Inflammatory macrophage treated with lipopolysaccharide for 4 hours (primary cell): ENCODE data around the gene STK16.
"Not testable (repeated sequence)": the region's sequence is repeated elsewhere in the genome, so short reads cannot be mapped to it uniquely, and the experiment has no call there.

ENCODE experiments used
- DNase-seq: peaks from one replicate; pipeline ENCODE4 v3.0.0-alpha.2; 2020

Gene STK16

GRCh38 chr2:219245148-219245898, at the start of gene STK16, which contains the start of gene GLB1L:
TSS of gene STK16 (plus strand) at chr2:219245479. CDS start at chr2:219246000, 521 bp downstream.
TSS of gene GLB1L (minus strand) at chr2:219245444. CDS start at chr2:219243573, 1,871 bp downstream.
- peak; percentile 93 for DNase-seq

- no peak for DNase-seq
Observed at GRCh38 chr2:219197388-219197787, 47.9 kb upstream of the STK16 start.

GRCh38 chr2:219198974-219199373, 46.3 kb upstream of the STK16 start:
- DNase-seq: no peak

- DNase-seq: no peak
Observed at GRCh38 chr2:219199470-219200211, 45.6 kb upstream of the STK16 start.

GRCh38 chr2:219200502-219201326, 44.6 kb upstream of the STK16 start:
- DNase-seq: not testable (repeated sequence)

GRCh38 chr2:219201331-219201730, 43.9 kb upstream of the STK16 start:
- DNase-seq: not testable (repeated sequence)

GRCh38 chr2:219204425-219205164, 40.7 kb upstream of the STK16 start:
- no peak for DNase-seq

GRCh38 chr2:219205165-219205538, 40.1 kb upstream of the STK16 start:
- DNase-seq: no peak

GRCh38 chr2:219205981-219206327, 39.3 kb upstream of the STK16 start:
- no peak for DNase-seq

GRCh38 chr2:219206328-219207133, 38.7 kb upstream of the STK16 start, which contains the start of gene ZFAND2B:
TSS of gene ZFAND2B (plus strand) at chr2:219206782. CDS start at chr2:219206988, 206 bp downstream.
- peak; percentile 95 for DNase-seq

- DNase-seq: no peak
Observed at GRCh38 chr2:219207134-219207883, 38.0 kb upstream of the STK16 start.

- DNase-seq: no peak
Observed at GRCh38 chr2:219207884-219208740, 37.2 kb upstream of the STK16 start.

GRCh38 chr2:219209236-219210195, 35.8 kb upstream of the STK16 start:
- DNase-seq: no peak

- no peak for DNase-seq
Observed at GRCh38 chr2:219210196-219210885, 34.9 kb upstream of the STK16 start.

GRCh38 chr2:219210886-219211362, 34.4 kb upstream of the STK16 start:
- DNase-seq: no peak

GRCh38 chr2:219213026-219213415, 32.3 kb upstream of the STK16 start:
- no peak for DNase-seq

- no peak for DNase-seq
Observed at GRCh38 chr2:219213486-219214071, 31.7 kb upstream of the STK16 start.
